ENCODE measurements around the gene VAPA.
"Not testable (repeated sequence)": the region's sequence is repeated elsewhere in the genome, so short reads cannot be mapped to it uniquely, and the experiment has no call there.

The VAPA gene

GRCh38 chr18:9890196-9890595, 23.6 kb upstream of the VAPA start:
- TF ChIP-seq CTCF (IDR thresholded peaks at IDR 0.05; ENCODE audit: insufficient read depth, low read length), result no peak
- no peak for TF ChIP-seq GABPA (IDR thresholded peaks at IDR 0.05; ENCODE audit: low read depth)
- TF ChIP-seq POLR2AphosphoS5 (IDR thresholded peaks at IDR 0.05; ENCODE audit: low read depth), result no peak
- TF ChIP-seq, protein P1, sequence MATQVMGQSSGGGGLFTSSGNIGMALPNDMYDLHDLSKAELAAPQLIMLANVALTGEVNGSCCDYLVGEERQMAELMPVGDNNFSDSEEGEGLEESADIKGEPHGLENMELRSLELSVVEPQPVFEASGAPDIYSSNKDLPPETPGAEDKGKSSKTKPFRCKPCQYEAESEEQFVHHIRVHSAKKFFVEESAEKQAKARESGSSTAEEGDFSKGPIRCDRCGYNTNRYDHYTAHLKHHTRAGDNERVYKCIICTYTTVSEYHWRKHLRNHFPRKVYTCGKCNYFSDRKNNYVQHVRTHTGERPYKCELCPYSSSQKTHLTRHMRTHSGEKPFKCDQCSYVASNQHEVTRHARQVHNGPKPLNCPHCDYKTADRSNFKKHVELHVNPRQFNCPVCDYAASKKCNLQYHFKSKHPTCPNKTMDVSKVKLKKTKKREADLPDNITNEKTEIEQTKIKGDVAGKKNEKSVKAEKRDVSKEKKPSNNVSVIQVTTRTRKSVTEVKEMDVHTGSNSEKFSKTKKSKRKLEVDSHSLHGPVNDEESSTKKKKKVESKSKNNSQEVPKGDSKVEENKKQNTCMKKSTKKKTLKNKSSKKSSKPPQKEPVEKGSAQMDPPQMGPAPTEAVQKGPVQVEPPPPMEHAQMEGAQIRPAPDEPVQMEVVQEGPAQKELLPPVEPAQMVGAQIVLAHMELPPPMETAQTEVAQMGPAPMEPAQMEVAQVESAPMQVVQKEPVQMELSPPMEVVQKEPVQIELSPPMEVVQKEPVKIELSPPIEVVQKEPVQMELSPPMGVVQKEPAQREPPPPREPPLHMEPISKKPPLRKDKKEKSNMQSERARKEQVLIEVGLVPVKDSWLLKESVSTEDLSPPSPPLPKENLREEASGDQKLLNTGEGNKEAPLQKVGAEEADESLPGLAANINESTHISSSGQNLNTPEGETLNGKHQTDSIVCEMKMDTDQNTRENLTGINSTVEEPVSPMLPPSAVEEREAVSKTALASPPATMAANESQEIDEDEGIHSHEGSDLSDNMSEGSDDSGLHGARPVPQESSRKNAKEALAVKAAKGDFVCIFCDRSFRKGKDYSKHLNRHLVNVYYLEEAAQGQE (IDR thresholded peaks at IDR 0.05; ENCODE audit: insufficient replicate concordance, low read depth), result no peak
- TF ChIP-seq SPI1 (IDR thresholded peaks at IDR 0.05; ENCODE audit: borderline replicate concordance, low read depth), result no peak
- no peak overlapping the region for H3K4me3 ChIP-seq (replicated peaks; ENCODE audit: insufficient read depth, low read length)
- H3K27ac ChIP-seq (replicated peaks), result no peak overlapping the region
- H3K27me3 ChIP-seq (ENCODE audit: insufficient read depth, poor library complexity, severe bottlenecking), result no peaks in the 10 kb centered on the region
- DNase-seq (ENCODE audit: low read depth in 1 of 2, low spot score in 1 of 2), result no peak

GRCh38 chr18:9890957-9891356, 22.9 kb upstream of the VAPA start:
- no peak overlapping the region for H3K4me3 ChIP-seq (replicated peaks; ENCODE audit: insufficient read depth, low read length)
- no peak for DNase-seq (ENCODE audit: low read depth in 1 of 2, low spot score in 1 of 2)
- H3K27ac ChIP-seq (replicated peaks), result no peak overlapping the region
- TF ChIP-seq POLR2AphosphoS5 (IDR thresholded peaks at IDR 0.05; ENCODE audit: low read depth), result no peak
- TF ChIP-seq GABPA (IDR thresholded peaks at IDR 0.05; ENCODE audit: low read depth), result no peak
- TF ChIP-seq CTCF (IDR thresholded peaks at IDR 0.05; ENCODE audit: insufficient read depth, low read length), result no peak
- TF ChIP-seq, protein P1 (IDR thresholded peaks at IDR 0.05; ENCODE audit: insufficient replicate concordance, low read depth), result no peak
- no peak for TF ChIP-seq SPI1 (IDR thresholded peaks at IDR 0.05; ENCODE audit: borderline replicate concordance, low read depth)
- no peaks in the 10 kb centered on the region for H3K27me3 ChIP-seq (ENCODE audit: insufficient read depth, poor library complexity, severe bottlenecking)

- DNase-seq (ENCODE audit: low read depth in 1 of 2, low spot score in 1 of 2); H3K27me3 ChIP-seq (ENCODE audit: insufficient read depth, poor library complexity, severe bottlenecking); H3K27ac ChIP-seq (replicated peaks); H3K4me3 ChIP-seq (replicated peaks; ENCODE audit: insufficient read depth, low read length): not testable (repeated sequence)
Observed at GRCh38 chr18:9891515-9891914, 22.3 kb upstream of the VAPA start.

- TF ChIP-seq GABPA (IDR thresholded peaks at IDR 0.05; ENCODE audit: low read depth), result no peak
- no peak for TF ChIP-seq SPI1 (IDR thresholded peaks at IDR 0.05; ENCODE audit: borderline replicate concordance, low read depth)
- TF ChIP-seq, protein P1 (IDR thresholded peaks at IDR 0.05; ENCODE audit: insufficient replicate concordance, low read depth), result no peak
- TF ChIP-seq CTCF (IDR thresholded peaks at IDR 0.05; ENCODE audit: insufficient read depth, low read length), result no peak
- TF ChIP-seq POLR2AphosphoS5 (IDR thresholded peaks at IDR 0.05; ENCODE audit: low read depth), result no peak
- Histone ChIP-seq H3K4me3 (replicated peaks; ENCODE audit: insufficient read depth, low read length) (no peak overlapping the region), H3K27me3 (ENCODE audit: insufficient read depth, poor library complexity, severe bottlenecking) (no peaks in the 10 kb centered on the region), H3K27ac (replicated peaks) (no peak overlapping the region)
- DNase-seq (ENCODE audit: low read depth in 1 of 2, low spot score in 1 of 2), result no peak
Observed at GRCh38 chr18:9894454-9895068, 19.3 kb upstream of the VAPA start.
